ENCODE data around the gene CDC37L1. TPM values are rescaled to one million over a fixed set of nuclear protein-coding genes. Genes with fewer than 3 reads are reported as not detected.

Gene CDC37L1
- total and polyA plus RNA-seq, 2 experiments from 2014 or later: 26.2 to 26.4 TPM

DNA sequence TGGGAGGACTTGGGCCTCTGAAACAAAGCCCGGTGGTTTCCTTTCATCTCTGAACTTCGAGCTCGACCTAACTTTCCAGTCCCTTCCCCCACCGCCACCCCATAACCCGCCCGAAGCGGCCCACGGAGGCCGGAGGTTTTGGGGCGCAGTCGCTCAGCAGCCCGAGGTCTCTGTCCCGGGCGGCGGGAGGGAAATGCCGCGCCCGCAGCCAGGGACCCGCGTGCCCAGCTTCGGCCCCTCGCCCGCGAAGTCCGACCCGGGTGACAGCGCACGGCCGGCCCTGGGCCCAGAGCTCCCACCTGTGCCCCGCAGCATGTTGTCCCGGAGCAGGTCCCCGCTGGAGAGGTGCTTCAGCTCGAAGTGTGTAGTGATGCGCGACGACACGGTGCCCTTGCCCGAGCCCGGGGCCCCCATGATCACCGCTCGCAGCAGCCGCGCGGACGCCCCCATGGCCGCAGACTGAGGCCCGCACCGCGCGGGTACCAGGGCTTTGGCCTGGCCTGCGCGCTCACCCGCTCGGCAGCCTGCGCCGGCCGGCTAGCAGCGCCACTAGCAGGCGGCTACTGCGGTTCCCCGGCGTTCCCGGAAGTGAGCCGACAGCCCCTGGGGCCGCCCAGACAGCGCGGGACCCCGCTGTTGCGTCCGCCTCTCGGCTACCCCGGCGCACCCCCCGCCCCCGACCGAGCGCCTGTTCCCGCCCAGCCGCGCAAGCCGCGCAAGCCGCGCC is 61.4 kb downstream of the CDC37L1 start, which contains the start of gene AK3:
Gene AK3, minus strand, starts transcription at position 565 of the 727 bp plus-strand sequence. Its CDS starts 115 bp downstream, at position 450.
- 1% methylated on average over 48 to 53 of the region's 84 CpGs for WGBS, 2 experiments (ENCODE audit: low coverage in 1 of 2, low lambda C conversion rate in 2 of 2, missing lambda C conversion rate in 2 of 2)
- Histone ChIP-seq H3K4me3 (peak within 1 kb of the TSS; percentile 84), H3K9ac (peak within 1 kb of the TSS; percentile 85), H3F3A (ENCODE audit: insufficient read depth) (peaks cover 32% of the 10 kb centered on the region), H3K4me2 (ENCODE audit: unreplicated experiment) (peak within 1 kb of the TSS; percentile 83), H2AFZ (peak within 1 kb of the TSS; percentile 94), H3K79me2 (ENCODE audit: insufficient read depth) (peaks cover 48% of the 10 kb centered on the region), H4K20me1 (ENCODE audit: insufficient read depth) (no peaks in the 10 kb centered on the region), H3K4me1 (ENCODE audit: insufficient read depth) (peaks cover 24% of the 10 kb centered on the region), H3K27ac (peak within 1 kb of the TSS; percentile 50), H3K27me3 (replicated peaks; ENCODE audit: insufficient read depth) (no peaks in the 10 kb centered on the region), H3K9me2 (ENCODE audit: insufficient read depth) (no peaks in the 10 kb centered on the region), H3K9me3 (ENCODE audit: low read depth) (no peaks in the 10 kb centered on the region), H3K36me3 (ENCODE audit: low read depth) (no peaks in the 10 kb centered on the region)
- DNase-seq: peak; percentile 90
- TF ChIP-seq EZH2phosphoT487 (IDR thresholded peaks at IDR 0.05; ENCODE audit: insufficient read depth, low read depth): no peak
- no peak for TF ChIP-seq EZH2 (IDR thresholded peaks at IDR 0.05; ENCODE audit: insufficient read depth, poor library complexity, severe bottlenecking)
- in situ Hi-C loops (cut with MboI): no loop called here

DNA sequence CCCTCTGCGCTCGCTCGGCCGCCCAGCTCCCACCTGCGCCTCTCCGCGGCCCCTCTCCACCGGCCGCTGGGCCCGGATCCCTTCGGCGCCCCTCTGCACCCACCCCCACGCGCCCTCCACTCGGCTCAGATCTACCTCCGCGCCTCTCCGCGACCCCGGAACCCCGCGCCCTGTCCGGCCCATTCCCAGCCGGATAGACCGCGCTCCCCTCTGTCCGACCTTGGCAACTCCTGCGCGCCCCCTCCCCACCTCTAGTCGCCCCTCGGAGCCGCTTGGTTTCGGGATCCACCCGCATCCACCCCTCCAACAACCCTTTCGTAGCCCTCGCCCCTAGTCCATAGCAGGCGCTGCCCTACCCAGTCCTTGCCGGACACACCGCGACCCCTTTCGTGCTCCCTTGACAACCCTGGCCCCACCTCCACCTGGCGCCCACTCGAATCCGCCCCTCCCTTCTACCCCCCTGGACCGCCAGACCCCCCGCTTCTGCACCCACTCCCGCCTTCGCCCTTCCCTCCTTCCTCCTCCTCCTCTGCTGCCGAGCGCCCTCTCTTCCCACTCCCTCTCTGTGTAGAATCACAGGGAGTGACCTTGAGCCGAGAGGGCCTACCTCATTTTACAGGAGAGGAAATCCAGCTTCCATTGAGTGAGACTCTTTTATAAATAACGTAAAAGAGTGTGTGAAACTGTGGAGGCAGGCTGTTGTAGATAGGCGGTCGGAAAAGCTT is 62.2 kb downstream of the CDC37L1 start:
- Histone ChIP-seq H3K27ac (peak overlapping the region; percentile 18), H4K20me1 (ENCODE audit: insufficient read depth) (no peaks in the 10 kb centered on the region), H3K9me3 (ENCODE audit: low read depth) (no peaks in the 10 kb centered on the region), H3F3A (ENCODE audit: insufficient read depth) (peaks cover 32% of the 10 kb centered on the region), H3K79me2 (ENCODE audit: insufficient read depth) (peaks cover 41% of the 10 kb centered on the region), H3K4me3 (peak overlapping the region; percentile 84), H2AFZ (peak overlapping the region; percentile 94), H3K9ac (peak overlapping the region; percentile 85), H3K4me1 (ENCODE audit: insufficient read depth) (peaks cover 24% of the 10 kb centered on the region), H3K9me2 (ENCODE audit: insufficient read depth) (no peaks in the 10 kb centered on the region), H3K4me2 (ENCODE audit: unreplicated experiment) (peak overlapping the region; percentile 83), H3K36me3 (ENCODE audit: low read depth) (no peaks in the 10 kb centered on the region), H3K27me3 (replicated peaks; ENCODE audit: insufficient read depth) (no peaks in the 10 kb centered on the region)
- TF ChIP-seq EZH2phosphoT487 (IDR thresholded peaks at IDR 0.05; ENCODE audit: insufficient read depth, low read depth) (no peak), EZH2 (IDR thresholded peaks at IDR 0.05; ENCODE audit: insufficient read depth, poor library complexity, severe bottlenecking) (no peak)
- in situ Hi-C loops (cut with MboI): no loop called here
- 5 to 10% methylated on average over 20 to 49 of the region's 54 CpGs for WGBS, 2 experiments (ENCODE audit: low coverage in 1 of 2, low lambda C conversion rate in 2 of 2, missing lambda C conversion rate in 2 of 2)
- peak; percentile 35 for DNase-seq

DNA sequence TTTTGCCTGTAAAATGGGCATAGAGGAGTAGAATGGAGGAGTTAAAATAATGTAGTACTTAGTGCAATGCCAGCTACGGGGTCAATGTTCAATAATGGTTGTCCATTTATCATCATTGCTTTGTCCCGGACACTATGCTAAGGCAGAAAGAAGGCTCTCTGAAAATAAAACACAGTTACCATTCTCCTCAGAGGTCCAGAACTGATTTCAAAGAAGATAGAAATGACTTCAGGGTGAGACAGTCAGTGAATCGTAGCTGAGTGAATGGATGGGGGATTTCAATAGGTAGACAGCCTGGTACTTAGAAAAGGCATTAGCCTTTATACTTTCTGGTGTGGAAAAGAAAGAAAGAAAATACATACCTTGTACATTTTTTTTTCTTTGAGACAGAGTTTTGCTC is 62.9 kb downstream of the CDC37L1 start:
- Histone ChIP-seq H3K9ac (0 out of 2 replicates have a peak overlapping the region, but pooled peaks have one; percentile 85), H3K4me1 (ENCODE audit: insufficient read depth) (peaks cover 24% of the 10 kb centered on the region), H3K9me2 (ENCODE audit: insufficient read depth) (no peaks in the 10 kb centered on the region), H2AFZ (peak overlapping the region; percentile 94), H3K27ac (peak overlapping the region; percentile 18), H3K4me3 (no peak overlapping the region; the same call in 1 of the 2 replicates), H3K36me3 (ENCODE audit: low read depth) (no peaks in the 10 kb centered on the region), H3K4me2 (ENCODE audit: unreplicated experiment) (peak overlapping the region; percentile 83), H3F3A (ENCODE audit: insufficient read depth) (peaks cover 32% of the 10 kb centered on the region), H3K27me3 (replicated peaks; ENCODE audit: insufficient read depth) (no peaks in the 10 kb centered on the region), H3K79me2 (ENCODE audit: insufficient read depth) (peaks cover 34% of the 10 kb centered on the region), H4K20me1 (ENCODE audit: insufficient read depth) (no peaks in the 10 kb centered on the region), H3K9me3 (ENCODE audit: low read depth) (no peaks in the 10 kb centered on the region)
- TF ChIP-seq EZH2phosphoT487 (IDR thresholded peaks at IDR 0.05; ENCODE audit: insufficient read depth, low read depth) (no peak), EZH2 (IDR thresholded peaks at IDR 0.05; ENCODE audit: insufficient read depth, poor library complexity, severe bottlenecking) (no peak)
- in situ Hi-C loops (cut with MboI): no loop called here
- WGBS, 2 experiments (ENCODE audit: low coverage in 1 of 2, low lambda C conversion rate in 2 of 2, missing lambda C conversion rate in 2 of 2): 26 to 29% methylated on average over 3 of the region's 3 CpGs
- DNase-seq: peak; percentile 46

DNA sequence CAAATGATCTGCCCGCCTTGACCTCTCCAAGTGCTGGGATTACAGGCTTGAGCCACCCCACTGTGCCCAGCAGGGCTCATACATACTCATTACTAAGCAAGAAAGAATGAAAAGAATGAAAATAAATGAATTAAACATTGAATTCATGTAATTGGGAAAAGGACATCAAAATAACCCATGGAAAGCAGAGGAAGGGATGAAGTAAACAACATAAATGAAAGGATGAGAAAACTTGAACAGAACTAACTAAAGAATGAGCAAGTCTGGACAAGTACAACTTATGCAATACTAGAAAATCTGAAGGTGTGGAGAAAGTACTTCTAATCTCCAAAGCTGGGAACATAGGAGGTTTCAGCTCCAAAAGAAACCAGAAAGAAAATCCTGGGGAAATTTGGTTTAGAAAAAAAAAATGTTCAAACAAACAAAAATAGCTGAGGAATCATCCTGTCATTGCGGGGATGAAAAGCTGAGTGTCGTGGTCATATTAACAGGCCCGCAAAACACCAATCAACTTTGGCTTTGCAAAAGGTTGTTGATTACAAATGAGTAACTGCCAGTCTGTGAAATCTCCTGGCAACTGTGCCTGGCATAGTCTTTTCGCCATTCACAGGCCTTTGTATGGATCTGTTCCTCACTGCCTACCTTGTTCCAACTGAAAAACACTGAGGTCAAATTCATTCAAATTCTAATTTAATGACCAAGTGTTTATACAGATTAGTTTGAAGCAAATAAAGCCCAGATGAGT is 63.9 kb downstream of the CDC37L1 start:
- DNase-seq: peak; percentile 6
- H3F3A ChIP-seq (ENCODE audit: insufficient read depth): peaks cover 32% of the 10 kb centered on the region

More for the DNA sequence above, 63.9 kb downstream of the CDC37L1 start:
- no peaks in the 10 kb centered on the region for H3K9me3 ChIP-seq (ENCODE audit: low read depth)
- H3K36me3 ChIP-seq (ENCODE audit: low read depth): no peaks in the 10 kb centered on the region
- H2AFZ ChIP-seq: peak overlapping the region; percentile 32
- no peaks in the 10 kb centered on the region for H4K20me1 ChIP-seq (ENCODE audit: insufficient read depth)
- no peak overlapping the region for H3K4me2 ChIP-seq (ENCODE audit: unreplicated experiment)
- in situ Hi-C loops (cut with MboI): no loop called here
- H3K9me2 ChIP-seq (ENCODE audit: insufficient read depth): no peaks in the 10 kb centered on the region
- peaks cover 23% of the 10 kb centered on the region for H3K79me2 ChIP-seq (ENCODE audit: insufficient read depth)
- H3K27ac ChIP-seq: 0 out of 2 replicates have a peak overlapping the region, but pooled peaks have one; percentile 4
- TF ChIP-seq EZH2 (IDR thresholded peaks at IDR 0.05; ENCODE audit: insufficient read depth, poor library complexity, severe bottlenecking): no peak
- TF ChIP-seq EZH2phosphoT487 (IDR thresholded peaks at IDR 0.05; ENCODE audit: insufficient read depth, low read depth): no peak
- H3K9ac ChIP-seq: no peak overlapping the region
- 74 to 76% methylated on average over 5 of the region's 5 CpGs for WGBS, 2 experiments (ENCODE audit: low coverage in 1 of 2, low lambda C conversion rate in 2 of 2, missing lambda C conversion rate in 2 of 2)
- peaks cover 21% of the 10 kb centered on the region for H3K4me1 ChIP-seq (ENCODE audit: insufficient read depth)
- H3K4me3 ChIP-seq: no peak overlapping the region
- no peaks in the 10 kb centered on the region for H3K27me3 ChIP-seq (replicated peaks; ENCODE audit: insufficient read depth)
